K562 (cell line): Measurements from ENCODE around the gene KIF5A. TPM values are rescaled to one million over a fixed set of nuclear protein-coding genes. Genes with fewer than 3 reads are reported as not detected.
A peak's percentile ranks its signal among the peaks of the same experiment; 100 is the strongest.

Source experiments
- GTF2E2 ChIP-seq: fragments of 200-800 bp; sonication (Bioruptor generic); IDR thresholded peaks from 2 replicates; pipeline ENCODE4 v1.6.1; 2016; ENCODE audit warnings: missing genetic modification characterization, missing compliant biosample characterization
- GTF3C2 ChIP-seq: IDR thresholded peaks from 3 replicates; pipeline ENCODE4 v1.6.1; 2011; ENCODE audit warnings: borderline replicate concordance, mild to moderate bottlenecking, moderate library complexity; ENCODE audit not compliant: insufficient read length; ENCODE audit errors: extremely low read depth
- HDAC1 ChIP-seq, 2 experiments: fragments of 450-650 bp; IDR thresholded peaks; 2 replicates each; pipeline ENCODE4 v1.6.1; 2016 to 2017; ENCODE audit warnings: inconsistent platforms in 1 of 2, mild to moderate bottlenecking in 1 of 2, moderate library complexity in 1 of 2
- MBD2 ChIP-seq: sonication (generic); IDR thresholded peaks from 2 replicates; pipeline ENCODE4 v1.6.1; 2016; ENCODE audit warnings: low read depth, borderline replicate concordance
- NFXL1 ChIP-seq: fragments of 450-650 bp; formaldehyde crosslinking; IDR thresholded peaks from 2 replicates; pipeline ENCODE4 v1.4.0; 2021; ENCODE audit warnings: mild to moderate bottlenecking
- RNF2 ChIP-seq: sonication (generic); IDR thresholded peaks from 2 replicates; pipeline ENCODE4 v1.6.1; 2016
- SREBF1 ChIP-seq: fragments of 150-350 bp; IDR thresholded peaks from 2 replicates; pipeline ENCODE4 v1.6.1; 2014; ENCODE audit warnings: antibody characterized with exemption, low read depth, low read length, borderline replicate concordance
- TBL1XR1 ChIP-seq, 2 experiments: IDR thresholded peaks; 2 replicates each; pipeline ENCODE4 v1.6.1; 2012; ENCODE audit warnings: improper control_type of control experiment in 2 of 2, low read length in 2 of 2, mild to moderate bottlenecking in 1 of 2
- THRA ChIP-seq: fragments of 450-650 bp; IDR thresholded peaks from 2 replicates; pipeline ENCODE4 v1.6.1; 2017; ENCODE audit warnings: mild to moderate bottlenecking, moderate library complexity
- ZBTB7A ChIP-seq: IDR thresholded peaks from 2 replicates; pipeline ENCODE4 v1.6.1; 2011; ENCODE audit warnings: low read depth, mild to moderate bottlenecking, low read length, moderate library complexity, borderline replicate concordance; ENCODE audit not compliant: control insufficient read depth
- ZFP30 ChIP-seq: fragments of 250-450 bp; sonication (Bioruptor Pico); IDR thresholded peaks from 2 replicates; pipeline ENCODE4 v1.8.0; 2022; ENCODE audit warnings: moderate library complexity, mild to moderate bottlenecking, inconsistent platforms, borderline replicate concordance
- ZNF197 ChIP-seq: fragments of 200-800 bp; sonication (Bioruptor generic); IDR thresholded peaks from 2 replicates; pipeline ENCODE4 v1.6.1; 2016; ENCODE audit warnings: low read depth, missing genetic modification characterization, missing compliant biosample characterization
- ZNF277 ChIP-seq: fragments of 250-450 bp; sonication (Bioruptor Pico); IDR thresholded peaks from 2 replicates; pipeline ENCODE4 v1.8.0; 2022; ENCODE audit warnings: inconsistent platforms, mild to moderate bottlenecking, moderate library complexity, borderline replicate concordance
- ZNF512 ChIP-seq: IDR thresholded peaks from 2 replicates; pipeline ENCODE4 v1.6.1; 2016; ENCODE audit warnings: missing genetic modification characterization, missing compliant biosample characterization
- ZNF551 ChIP-seq: fragments of 250-450 bp; sonication (Bioruptor Pico); IDR thresholded peaks from 2 replicates; pipeline ENCODE4 v1.5.0; 2021; ENCODE audit warnings: mild to moderate bottlenecking, moderate library complexity
- ZNF77 ChIP-seq: fragments of 250-450 bp; sonication (Bioruptor Pico); IDR thresholded peaks from 2 replicates; pipeline ENCODE4 v1.5.0; 2020
- polyA plus RNA-seq, 8 experiments: library from polyadenylated mRNA; depleted of rRNA in 4 of 8; stranded (reverse) in 5 of 8; unstranded in 3 of 8; fragments of >200 nt; fragmentation: Nextera tagmentation in 2 of 8; fragmentation: Illumina TruSeq in 1 of 8; extraction: Ambion mirVana in 2 of 8; extraction: Trizol in 1 of 8; gene quantifications; 2 replicates each; pipeline versions ENCODE4 v1.2.1 to v1.2.3, GENCODE V29; 2011 to 2014; ENCODE audit warnings: inconsistent platforms in 1 of 8, missing spikeins in 1 of 8
- total RNA-seq, 7 experiments: library from RNA; depleted of rRNA in 6 of 7; stranded (reverse); fragments of >200 nt in 6 of 7; fragmentation: Illumina TruSeq in 2 of 7; extraction: Trizol in 2 of 7; gene quantifications; 2 replicates each; pipeline versions ENCODE4 v1.2.1 to v1.2.3, GENCODE V29; 2011 to 2021; ENCODE audit warnings: low replicate concordance in 1 of 7
- TF ChIP-seq, protein P1 (sequence below), 2 experiments: fragments of 200-800 bp in 1 of 2; sonication (Bioruptor generic) in 1 of 2; sonication (generic) in 1 of 2; formaldehyde crosslinking in 1 of 2; IDR thresholded peaks in 1 of 2; conservative IDR thresholded peaks in 1 of 2; 2 replicates each; pipeline versions ENCODE4 v1.5.0 to v1.6.1; 2016 to 2020; ENCODE audit warnings: missing compliant biosample characterization in 1 of 2, missing genetic modification characterization in 1 of 2, missing genetic modification reagents in 1 of 2

Gene KIF5A
- total and polyA plus RNA-seq, 9 of the 15 experiments (the other 6 are each of a cell fraction or from before 2014, with no cell fraction given), result 3.4 to 17.7 (median 8.0) TPM

- no peak for TF ChIP-seq ZNF512 (tag)
- no peak for TF ChIP-seq ZNF277 (CRISPR knock-in tag)
- no peak for TF ChIP-seq ZNF551 (CRISPR knock-in tag)
- TF ChIP-seq ZNF77, result no peak
- no peak for TF ChIP-seq GTF2E2 (tag)
- TF ChIP-seq MBD2, result no peak; the same call in 1 of the 2 replicates
- TF ChIP-seq NFXL1 (CRISPR knock-in tag), result no peak
- TF ChIP-seq ZFP30 (CRISPR knock-in tag), result no peak
- no peak; the same call in 1 of the 2 replicates for TF ChIP-seq ZBTB7A
- TF ChIP-seq GTF3C2, result no peak
- TF ChIP-seq THRA, result peak; percentile 66; the same call in 1 of the 2 replicates
- TF ChIP-seq SREBF1, result no peak
- peak; percentile 70 for TF ChIP-seq RNF2
- no peak for TF ChIP-seq ZNF197 (CRISPR knock-in tag)
- TF ChIP-seq, protein P1, sequence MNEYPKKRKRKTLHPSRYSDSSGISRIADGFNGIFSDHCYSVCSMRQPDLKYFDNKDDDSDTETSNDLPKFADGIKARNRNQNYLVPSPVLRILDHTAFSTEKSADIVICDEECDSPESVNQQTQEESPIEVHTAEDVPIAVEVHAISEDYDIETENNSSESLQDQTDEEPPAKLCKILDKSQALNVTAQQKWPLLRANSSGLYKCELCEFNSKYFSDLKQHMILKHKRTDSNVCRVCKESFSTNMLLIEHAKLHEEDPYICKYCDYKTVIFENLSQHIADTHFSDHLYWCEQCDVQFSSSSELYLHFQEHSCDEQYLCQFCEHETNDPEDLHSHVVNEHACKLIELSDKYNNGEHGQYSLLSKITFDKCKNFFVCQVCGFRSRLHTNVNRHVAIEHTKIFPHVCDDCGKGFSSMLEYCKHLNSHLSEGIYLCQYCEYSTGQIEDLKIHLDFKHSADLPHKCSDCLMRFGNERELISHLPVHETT (CRISPR knock-in tag; conservative IDR thresholded peaks at IDR 0.05 in 1 of 2, IDR thresholded peaks at IDR 0.05 in 1 of 2), result peak in 1 of 2 experiments; percentile 100; a peak in 2 of 4 replicates
- peak in 1 of 2 experiments; percentile 98; a peak in 2 of 4 replicates for TF ChIP-seq HDAC1 (IDR thresholded peaks at IDR 0.05)
- no peak for TF ChIP-seq TBL1XR1 (IDR thresholded peaks at IDR 0.05; ENCODE audit: low read length in 2 of 2)
These were observed 27.6 kb upstream of the KIF5A start, which contains the start of gene MBD6 (continued) for GRCh38 chr12:57522011-57522886.
